Neural crest cell (in vitro differentiated cells): Measurements from ENCODE around the gene SYK. TPM values are rescaled to one million over a fixed set of nuclear protein-coding genes. Genes with fewer than 3 reads are reported as not detected.

Experiments
- DNase-seq: peaks from one replicate; pipeline ENCODE4 v3.0.0; 2021; ENCODE audit warnings: low read depth, mixed read lengths, low spot score
- H3K27ac Mint-ChIP-seq: one replicate; pipeline ENCODE4 v1.8.0; 2021; ENCODE audit warnings: mild to moderate bottlenecking, mixed read lengths; ENCODE audit not compliant: unreplicated experiment
- H3K27me3 Mint-ChIP-seq: 2 replicates; pipeline ENCODE4 v1.8.0; 2021; ENCODE audit warnings: low read depth, mild to moderate bottlenecking, mixed read lengths
- H3K36me3 Mint-ChIP-seq: 2 replicates; pipeline ENCODE4 v1.8.0; 2021; ENCODE audit warnings: low read depth, mild to moderate bottlenecking, mixed read lengths
- H3K4me1 Mint-ChIP-seq: 2 replicates; pipeline ENCODE4 v1.8.0; 2021; ENCODE audit warnings: mixed read lengths
- H3K4me3 Mint-ChIP-seq: one replicate; pipeline ENCODE4 v1.8.0; 2021; ENCODE audit warnings: mild to moderate bottlenecking, mixed read lengths
- H3K9me3 Mint-ChIP-seq: 2 replicates; pipeline ENCODE4 v1.8.0; 2021; ENCODE audit warnings: mixed read lengths
- total RNA-seq: library from RNA; stranded (reverse); gene quantifications from 2 replicates; pipeline ENCODE4 v1.2.1, GENCODE V29; 2021
- TF ChIP-seq, protein P1 (sequence below): fragments of 200-600 bp; sonication (generic); conservative IDR thresholded peaks from 2 replicates; pipeline ENCODE4 v1.5.0; 2021; ENCODE audit warnings: antibody characterized with exemption, mild to moderate bottlenecking

The SYK gene
- total RNA-seq, 1 donor from 2014 or later, result 0.98 TPM

DNA sequence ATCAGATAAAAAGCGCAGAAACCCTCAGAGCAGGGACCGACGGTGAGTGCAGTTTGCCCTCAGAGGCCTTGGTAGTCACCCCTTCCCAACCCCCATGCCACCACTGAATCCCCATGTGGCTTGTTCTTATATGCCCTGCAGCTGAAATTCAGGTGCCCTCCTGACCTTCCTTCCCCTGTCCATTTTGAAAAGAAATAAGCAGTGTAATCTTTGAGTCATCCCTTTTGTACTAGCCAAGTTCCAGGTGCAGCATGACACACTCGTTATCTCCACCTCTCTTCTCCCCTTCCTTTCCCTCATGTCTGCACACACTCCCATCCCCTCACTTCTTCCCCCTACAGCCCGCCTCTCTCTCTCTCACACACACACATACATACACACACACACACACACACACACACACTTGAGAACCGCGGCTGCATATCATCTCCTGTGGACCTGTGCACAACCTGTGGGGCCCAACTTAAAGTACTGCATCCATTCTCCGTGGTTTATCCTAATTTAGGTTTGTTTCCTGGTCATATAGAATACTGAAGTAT, 53.1 kb downstream of the SYK start:
- no peak overlapping the region for H3K4me3 Mint-ChIP-seq
- no peaks in the 10 kb centered on the region for H3K27me3 Mint-ChIP-seq
- no peak overlapping the region for H3K27ac Mint-ChIP-seq
- DNase-seq, result no peak
- H3K4me1 Mint-ChIP-seq, result peaks cover 19% of the 10 kb centered on the region
- H3K9me3 Mint-ChIP-seq, result no peaks in the 10 kb centered on the region
- no peaks in the 10 kb centered on the region for H3K36me3 Mint-ChIP-seq
- TF ChIP-seq, protein P1, sequence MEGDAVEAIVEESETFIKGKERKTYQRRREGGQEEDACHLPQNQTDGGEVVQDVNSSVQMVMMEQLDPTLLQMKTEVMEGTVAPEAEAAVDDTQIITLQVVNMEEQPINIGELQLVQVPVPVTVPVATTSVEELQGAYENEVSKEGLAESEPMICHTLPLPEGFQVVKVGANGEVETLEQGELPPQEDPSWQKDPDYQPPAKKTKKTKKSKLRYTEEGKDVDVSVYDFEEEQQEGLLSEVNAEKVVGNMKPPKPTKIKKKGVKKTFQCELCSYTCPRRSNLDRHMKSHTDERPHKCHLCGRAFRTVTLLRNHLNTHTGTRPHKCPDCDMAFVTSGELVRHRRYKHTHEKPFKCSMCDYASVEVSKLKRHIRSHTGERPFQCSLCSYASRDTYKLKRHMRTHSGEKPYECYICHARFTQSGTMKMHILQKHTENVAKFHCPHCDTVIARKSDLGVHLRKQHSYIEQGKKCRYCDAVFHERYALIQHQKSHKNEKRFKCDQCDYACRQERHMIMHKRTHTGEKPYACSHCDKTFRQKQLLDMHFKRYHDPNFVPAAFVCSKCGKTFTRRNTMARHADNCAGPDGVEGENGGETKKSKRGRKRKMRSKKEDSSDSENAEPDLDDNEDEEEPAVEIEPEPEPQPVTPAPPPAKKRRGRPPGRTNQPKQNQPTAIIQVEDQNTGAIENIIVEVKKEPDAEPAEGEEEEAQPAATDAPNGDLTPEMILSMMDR, result no peak

DNA sequence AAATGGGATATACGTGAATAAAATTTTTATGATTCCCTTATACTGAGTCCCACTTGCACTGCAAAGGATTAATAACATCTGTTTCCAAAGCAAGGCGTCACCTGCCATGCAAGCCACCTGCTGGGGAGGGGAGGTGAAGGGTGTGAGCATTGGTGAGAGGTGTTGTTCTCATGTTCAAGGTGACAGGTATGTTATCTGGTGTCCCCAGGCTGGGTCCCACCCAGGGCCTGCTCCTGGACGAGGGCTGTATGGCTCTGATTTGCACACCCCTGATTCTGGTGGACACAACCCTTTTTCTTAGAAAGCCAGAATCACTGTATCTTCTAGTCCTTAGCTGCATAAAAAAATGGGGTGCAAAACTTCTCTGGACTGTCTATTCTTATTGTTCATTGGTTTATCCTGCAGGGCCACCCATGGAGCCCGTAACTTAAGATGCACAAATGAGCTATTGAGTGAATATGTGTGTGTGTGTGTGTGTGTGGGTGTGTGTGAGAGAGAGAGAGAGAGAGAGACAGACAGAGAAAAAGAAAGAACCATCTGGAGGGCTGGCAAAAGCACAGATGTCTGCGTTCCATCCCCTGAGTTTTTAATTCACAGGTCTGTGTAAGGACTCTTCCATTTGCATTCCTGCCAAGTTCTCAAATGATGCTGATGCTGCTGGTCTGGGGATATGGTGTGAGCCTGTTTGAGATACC, 53.7 kb downstream of the SYK start:
- TF ChIP-seq, protein P1, result no peak
- Mint-ChIP-seq H3K4me3 (no peak overlapping the region), H3K4me1 (peaks cover 19% of the 10 kb centered on the region), H3K27ac (no peak overlapping the region), H3K36me3 (no peaks in the 10 kb centered on the region), H3K27me3 (no peaks in the 10 kb centered on the region), H3K9me3 (no peaks in the 10 kb centered on the region)
- DNase-seq, result no peak

DNA sequence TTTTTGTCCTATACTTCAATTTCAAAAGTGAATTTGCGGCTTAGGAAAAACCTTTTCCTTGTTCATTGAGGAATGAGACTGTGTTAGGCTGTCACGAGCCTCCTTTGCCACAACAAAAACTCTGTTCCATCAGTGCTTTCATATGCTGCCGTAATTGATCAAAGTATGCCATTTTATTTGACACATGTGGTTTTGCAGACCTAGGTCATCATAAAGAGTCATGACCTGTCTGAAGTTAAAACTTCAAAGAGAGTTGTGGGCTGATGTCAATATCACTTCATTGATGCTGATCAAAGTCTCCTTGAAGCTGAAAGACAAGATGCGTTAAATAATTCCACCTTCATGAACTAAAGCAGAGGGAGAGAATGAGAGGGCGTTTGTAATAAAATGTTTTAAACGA, 55.5 kb downstream of the SYK start:
- no peak overlapping the region for H3K4me3 Mint-ChIP-seq
- TF ChIP-seq, protein P1, result no peak
- no peaks in the 10 kb centered on the region for H3K36me3 Mint-ChIP-seq
- H3K4me1 Mint-ChIP-seq, result peaks cover 19% of the 10 kb centered on the region
- no peaks in the 10 kb centered on the region for H3K27me3 Mint-ChIP-seq
- H3K27ac Mint-ChIP-seq, result no peak overlapping the region
- no peak for DNase-seq
- H3K9me3 Mint-ChIP-seq, result no peaks in the 10 kb centered on the region

- DNase-seq, result no peak
- no peaks in the 10 kb centered on the region for H3K27me3 Mint-ChIP-seq
- no peaks in the 10 kb centered on the region for H3K9me3 Mint-ChIP-seq
- no peak overlapping the region for H3K27ac Mint-ChIP-seq
- peaks cover 19% of the 10 kb centered on the region for H3K4me1 Mint-ChIP-seq
- H3K4me3 Mint-ChIP-seq, result no peak overlapping the region
- H3K36me3 Mint-ChIP-seq, result no peaks in the 10 kb centered on the region
- TF ChIP-seq, protein P1, result no peak
Observed at GRCh38 chr9:90857855-90858254, 56.2 kb downstream of the SYK start.

- H3K27ac Mint-ChIP-seq, result no peak overlapping the region
- H3K36me3 Mint-ChIP-seq, result no peaks in the 10 kb centered on the region
- no peaks in the 10 kb centered on the region for H3K27me3 Mint-ChIP-seq
- TF ChIP-seq, protein P1, result no peak
- DNase-seq, result no peak
- peaks cover 19% of the 10 kb centered on the region for H3K4me1 Mint-ChIP-seq
- no peak overlapping the region for H3K4me3 Mint-ChIP-seq
- no peaks in the 10 kb centered on the region for H3K9me3 Mint-ChIP-seq
Observed at GRCh38 chr9:90858457-90858901, 56.9 kb downstream of the SYK start.
